ENCODE data around the gene ABCA4.

Gene ABCA4

DNA sequence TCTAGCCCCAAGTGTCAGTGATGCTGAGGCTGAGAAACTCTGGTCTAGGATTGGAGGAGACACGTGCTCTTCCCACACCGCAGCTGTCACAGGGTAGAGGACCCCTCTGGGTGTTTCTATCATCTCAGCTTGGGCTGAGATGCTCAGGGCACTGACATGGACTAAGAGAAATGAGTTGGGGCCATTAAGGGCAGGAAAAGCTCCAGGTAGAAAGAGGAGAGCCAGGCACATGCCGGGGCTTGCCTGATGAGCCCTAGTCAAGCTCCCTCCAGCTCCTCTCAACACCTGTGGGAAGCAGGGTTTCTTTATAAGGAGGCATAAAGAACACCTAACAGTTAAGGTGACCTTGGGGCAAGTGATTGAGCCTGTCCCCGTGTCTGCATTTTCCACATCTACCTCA is 17.3 kb downstream of the ABCA4 start:
- DNase-seq = no peak

DNA sequence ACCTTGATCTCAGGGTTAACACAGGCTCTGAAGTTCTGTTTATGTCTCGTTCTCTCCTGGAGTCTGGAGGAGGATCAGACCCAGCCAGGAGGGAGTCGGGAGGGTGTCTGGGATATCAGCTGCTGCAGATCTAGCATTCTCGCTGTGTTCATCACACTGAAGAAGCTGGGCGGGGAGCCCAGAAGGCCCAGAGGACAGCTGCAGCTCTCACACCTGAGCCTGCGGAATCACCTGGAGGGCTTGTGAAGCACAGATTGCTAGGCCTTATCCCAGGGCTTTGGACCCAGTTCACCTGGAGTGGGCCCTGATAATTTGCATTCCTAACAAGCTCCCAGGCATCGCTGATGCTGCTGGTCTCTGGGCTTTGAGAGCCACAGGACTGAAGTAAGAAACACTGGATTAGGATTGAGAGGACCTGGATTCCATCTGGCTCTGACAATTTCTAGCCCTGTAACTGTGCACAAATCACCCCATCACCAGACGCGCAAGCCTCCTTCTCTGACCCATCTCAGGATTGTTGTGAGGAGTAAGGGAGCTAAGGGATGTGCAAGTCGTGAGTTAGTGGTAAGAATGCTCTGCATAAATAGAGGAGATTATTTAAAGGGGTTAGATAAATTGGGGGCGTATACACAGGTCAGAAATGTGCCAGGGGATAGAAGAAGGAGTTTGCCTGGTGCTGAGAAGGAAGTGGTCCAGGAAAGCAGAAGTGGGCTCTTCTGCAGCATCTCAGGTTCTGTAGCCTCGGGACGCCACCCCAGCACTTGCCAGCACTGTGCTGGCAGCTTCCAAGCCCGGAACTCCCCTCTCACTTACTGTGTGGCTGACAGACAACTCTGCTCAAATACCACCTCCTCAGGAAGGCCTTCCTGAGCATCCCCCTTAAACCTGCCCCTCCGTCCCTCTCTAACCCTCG is 19.1 kb downstream of the ABCA4 start:
- DNase-seq = no peak

DNA sequence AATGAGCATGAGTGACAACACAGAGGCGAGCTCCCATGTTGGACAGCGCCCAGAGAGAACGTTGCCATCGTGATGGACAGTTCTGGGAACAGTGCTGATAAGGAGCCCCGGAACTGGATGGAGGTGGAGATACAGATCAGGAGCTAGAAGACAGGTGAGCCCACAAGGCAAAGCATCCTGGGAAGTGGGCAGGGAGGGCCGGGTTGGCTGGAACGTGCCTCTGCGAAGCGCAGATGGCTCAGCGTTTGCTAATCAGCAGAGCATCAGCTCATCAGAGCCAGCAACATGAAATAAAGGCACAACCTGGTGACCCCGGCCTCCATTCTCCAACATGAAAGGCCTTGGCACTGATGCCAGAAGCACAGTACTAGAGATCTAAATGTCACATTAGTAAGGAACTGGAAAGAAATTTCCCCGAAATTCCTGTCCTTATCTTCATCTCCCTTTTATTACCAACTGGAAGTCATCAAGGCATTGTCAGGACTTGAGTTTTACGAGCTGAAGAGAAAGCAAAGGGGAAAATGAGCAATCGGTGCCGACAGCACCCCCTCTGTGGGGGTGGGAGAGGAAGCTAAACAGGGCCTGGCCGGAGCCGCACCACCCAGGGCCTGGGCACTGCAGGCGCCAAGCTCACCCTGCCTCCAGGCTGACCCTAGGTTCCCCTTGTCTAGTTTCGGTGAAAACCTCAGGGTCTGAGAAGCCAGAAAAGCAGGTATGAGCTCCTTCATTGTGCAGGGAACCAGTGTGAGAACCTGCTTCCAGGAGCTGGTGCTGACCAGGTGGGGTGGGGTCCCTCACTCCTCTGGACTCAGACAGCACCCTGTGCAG is 19.9 kb downstream of the ABCA4 start:
- DNase-seq = no peak

DNA sequence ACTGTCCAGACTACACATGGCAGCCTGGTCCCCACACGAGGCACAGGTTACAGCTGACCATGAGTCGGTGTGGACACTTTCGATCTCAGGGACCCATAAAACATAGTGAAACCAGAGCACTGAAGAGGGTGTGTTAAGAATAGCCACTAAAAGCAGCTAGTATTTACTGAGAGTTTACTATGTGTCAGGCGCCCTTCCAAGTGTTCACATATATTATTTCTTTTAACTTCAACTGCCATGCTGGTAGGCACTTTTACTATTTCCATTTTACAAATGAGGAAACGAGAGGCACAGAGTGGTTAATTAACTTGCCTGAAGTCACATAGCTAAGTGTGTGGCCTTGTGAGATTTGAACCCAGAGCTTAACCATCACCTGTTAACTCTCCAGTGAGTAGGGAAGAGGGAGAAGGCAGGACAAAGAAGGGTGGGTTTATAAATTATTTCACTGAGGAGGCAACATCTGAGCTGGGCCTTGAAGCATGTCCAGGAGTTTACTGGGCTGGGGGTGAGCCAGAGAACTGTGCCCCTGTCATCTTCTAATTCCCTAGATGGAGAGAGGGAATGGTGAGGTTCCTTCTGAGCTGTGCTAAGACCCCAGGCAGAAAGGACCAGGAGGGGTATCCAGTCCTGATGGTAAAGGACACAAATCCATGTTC is 20.7 kb downstream of the ABCA4 start:
- DNase-seq = no peak

- DNase-seq = no peak
Observed at GRCh38 chr1:94099303-94099702, 21.6 kb downstream of the ABCA4 start.

DNA sequence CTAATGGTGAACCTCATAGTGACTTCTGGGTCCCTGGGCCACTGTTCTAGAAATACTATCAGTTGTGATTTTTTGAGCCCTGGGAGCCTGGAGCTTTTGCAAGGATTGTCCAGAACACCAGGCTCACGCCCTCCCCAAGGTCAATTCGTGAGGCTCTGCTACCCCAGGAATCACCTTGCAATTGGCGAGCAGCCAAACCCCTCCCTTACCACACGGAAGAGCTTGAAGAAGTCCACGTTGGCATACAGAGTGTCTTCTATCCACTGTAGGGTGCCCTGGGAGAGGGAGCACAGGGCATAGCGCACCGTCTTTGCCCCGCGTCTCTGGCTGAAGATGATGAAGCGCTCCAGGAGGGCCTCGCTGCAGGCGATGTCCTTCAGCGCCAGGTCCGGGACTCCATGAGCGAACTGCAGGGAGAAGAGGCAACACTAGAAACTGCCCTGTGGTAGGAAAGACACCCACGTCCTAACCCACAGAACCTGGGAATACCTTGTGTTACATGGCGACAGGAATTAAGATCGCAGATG is 22.3 kb downstream of the ABCA4 start:
- DNase-seq = no peak

GRCh38 chr1:94096797-94097549 is 24.0 kb downstream of the ABCA4 start:
- DNase-seq = no peak

DNA sequence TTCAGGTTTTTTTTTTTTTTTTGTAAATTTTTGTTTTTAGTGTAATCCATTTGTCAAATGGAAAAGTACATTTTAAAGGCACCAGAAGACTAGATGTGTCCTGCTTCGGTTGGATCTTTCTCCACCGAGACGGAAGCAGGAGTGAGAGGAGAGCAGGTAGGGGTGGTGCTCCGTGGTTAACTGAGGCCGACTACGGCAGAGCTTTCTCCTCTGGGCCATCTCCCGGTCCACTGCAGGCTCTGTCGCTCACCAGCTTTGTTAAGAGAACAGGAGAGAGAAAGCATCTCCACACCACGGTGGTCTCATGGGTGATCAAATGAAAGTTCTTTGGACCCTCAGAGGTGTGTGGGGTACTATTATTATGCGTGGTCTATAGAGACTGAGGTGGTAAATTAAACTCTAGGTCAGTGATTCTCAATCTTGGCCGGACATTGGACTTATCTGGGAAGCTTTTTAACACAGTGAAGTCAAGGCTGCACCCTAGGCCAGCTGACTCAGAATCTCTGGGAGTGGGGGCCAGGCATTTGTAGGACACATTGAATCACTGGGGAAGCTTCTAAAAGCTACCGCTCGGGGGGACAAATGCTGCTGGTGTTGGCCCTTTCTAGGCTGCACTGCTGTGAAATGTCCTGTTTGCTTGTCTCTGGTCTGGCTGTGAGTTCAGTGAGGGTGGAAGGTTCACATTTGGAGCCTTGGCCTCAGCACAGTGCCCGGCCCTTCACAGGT is 25.0 kb downstream of the ABCA4 start:
- DNase-seq = no peak

DNA sequence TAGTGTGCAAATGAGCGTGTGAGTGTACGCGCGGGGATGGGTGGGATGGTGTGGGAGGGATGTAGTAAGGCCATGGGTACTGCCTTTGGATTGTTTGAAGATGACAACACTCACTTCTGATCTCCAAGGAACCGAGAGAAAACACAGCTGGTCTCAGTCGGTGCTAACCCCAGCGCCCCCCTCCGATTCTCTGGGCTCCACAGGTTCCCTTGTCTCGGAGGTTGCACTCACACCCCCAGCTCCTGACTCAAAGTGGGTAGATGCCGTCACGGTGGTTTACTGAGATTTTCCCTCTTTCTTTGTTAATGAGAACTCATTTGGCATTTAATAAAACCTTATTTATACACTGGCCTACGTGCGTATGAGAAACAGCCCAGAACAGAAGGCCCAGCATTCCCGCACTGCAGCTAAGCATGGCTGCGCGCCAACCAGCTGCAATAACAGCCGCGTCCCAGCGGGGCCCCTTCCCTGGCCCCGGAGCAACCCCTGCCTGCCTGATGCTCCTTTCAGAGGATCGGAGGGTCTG is 25.8 kb downstream of the ABCA4 start:
- DNase-seq = no peak

GRCh38 chr1:94094469-94095111 is 26.4 kb downstream of the ABCA4 start:
- no peak for DNase-seq

DNA sequence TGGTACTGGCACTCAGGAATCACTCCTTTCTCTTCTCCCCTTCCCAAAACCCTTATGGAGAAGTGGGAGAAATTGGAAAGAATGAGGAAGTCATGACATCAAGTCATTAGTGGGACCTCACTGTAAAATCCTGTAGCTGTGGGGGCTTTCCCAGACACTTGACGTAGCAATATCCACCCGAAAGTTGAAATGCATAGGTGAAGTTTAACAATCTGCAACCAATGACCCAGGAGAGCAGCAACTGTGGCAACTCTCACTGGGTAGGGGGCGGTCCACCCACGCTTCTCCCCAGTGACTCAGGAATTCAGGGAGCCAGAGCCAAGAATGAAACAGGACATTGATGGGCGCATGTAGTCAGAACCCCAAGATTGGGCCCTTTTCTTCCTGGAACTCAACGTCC is 27.0 kb downstream of the ABCA4 start:
- no peak for DNase-seq

DNA sequence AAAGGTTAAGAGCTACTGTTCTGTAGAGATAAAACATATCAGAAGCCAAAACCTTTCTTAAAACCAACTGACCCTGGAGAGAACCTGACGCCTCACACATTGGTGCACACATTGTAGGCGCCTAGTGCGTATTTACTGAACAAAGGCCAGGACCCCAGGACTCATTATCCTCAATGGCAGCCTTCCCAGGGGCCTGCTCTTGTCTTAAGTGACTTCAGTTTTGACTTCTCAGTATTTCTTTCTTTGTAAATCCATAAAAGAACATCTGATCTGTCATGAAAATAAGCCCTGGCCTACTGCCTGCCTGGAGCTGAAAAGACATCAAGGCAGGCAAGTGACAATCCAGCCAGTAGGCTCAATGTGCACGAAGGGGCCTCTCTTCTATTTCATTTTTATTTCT is 27.6 kb downstream of the ABCA4 start:
- DNase-seq = no peak

GRCh38 chr1:94092210-94092613 is 28.7 kb downstream of the ABCA4 start:
- no peak for DNase-seq

DNA sequence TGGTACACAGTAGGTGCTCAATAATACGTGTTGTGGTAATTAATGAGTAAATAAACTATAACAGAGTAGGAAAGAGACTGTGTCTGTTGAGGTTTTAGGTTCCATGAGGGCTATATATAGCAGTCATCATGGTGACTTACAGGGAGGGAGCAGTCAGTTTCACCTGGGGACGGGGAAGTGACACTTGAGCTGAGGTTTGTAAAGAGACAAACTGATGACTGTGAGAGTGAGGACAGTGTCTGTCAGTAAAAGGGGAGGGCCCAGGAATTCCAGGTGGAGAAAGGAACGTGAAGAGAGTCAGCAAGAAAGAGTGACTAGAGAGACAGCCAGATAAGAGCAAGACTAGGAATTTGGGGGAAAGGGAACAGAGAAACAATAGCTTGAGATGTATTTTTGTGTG is 30.2 kb downstream of the ABCA4 start:
- no peak for DNase-seq

- DNase-seq = no peak
Observed at GRCh38 chr1:94087193-94087592, 33.8 kb downstream of the ABCA4 start.

DNA sequence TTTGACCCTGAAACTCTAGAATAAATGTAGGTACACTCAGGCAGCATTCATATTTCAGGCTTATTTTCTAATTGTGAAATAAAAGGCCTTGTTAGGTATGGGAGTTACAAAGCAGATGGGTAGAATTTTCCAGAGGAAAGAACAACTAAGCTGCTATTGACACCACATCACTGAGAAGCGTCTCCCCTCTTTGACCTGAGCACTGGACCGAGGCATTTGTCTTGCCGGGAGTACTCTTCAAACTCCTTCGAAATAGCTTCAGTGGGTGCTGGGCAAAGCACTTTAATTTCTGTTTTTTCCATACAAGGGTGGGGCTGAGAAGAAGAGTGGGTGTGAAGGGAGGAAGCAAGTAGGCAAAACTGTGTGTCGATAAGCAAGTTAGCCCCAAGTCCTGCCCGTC is 36.4 kb downstream of the ABCA4 start:
- no peak for DNase-seq

GRCh38 chr1:94084085-94084484 is 36.9 kb downstream of the ABCA4 start:
- DNase-seq = no peak

- no peak for DNase-seq
Observed at GRCh38 chr1:94083681-94084080, 37.3 kb downstream of the ABCA4 start.

DNA sequence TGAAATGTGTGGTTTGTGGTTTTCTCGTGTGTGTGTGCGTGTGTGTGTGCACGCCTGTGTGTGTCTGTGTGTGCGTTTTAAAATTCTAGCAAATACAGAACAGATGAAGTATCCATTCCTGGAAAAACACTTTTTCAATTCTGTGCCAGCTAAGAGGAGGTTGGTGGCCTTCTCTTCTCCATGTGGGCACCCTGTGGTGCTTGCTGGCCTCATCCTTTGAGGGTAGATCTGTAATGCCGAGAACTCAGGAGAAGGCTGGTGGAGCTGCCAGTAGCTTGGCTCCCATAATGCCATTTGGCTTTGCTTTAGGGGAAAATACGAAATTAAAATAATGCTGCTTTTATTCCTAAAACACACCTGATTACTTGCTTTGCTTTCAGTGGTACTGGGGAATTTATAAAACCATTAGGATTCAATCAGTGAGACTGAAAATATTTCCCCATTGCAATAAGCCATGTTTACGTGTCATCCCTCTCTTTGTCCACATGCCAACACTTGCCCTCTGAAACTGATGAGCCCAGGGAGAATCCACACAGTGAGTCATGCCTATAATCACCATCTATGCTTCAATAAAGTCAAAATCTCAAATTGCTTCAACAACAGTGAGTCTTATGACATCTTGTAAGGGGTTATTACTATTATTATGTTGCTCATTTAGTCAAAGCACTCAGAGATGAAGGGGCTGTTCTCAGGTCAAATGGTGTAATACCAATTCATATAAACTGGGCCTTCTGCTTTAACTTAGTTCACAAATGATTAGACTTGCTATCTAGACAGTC is 39.2 kb downstream of the ABCA4 start:
- no peak for DNase-seq

DNA sequence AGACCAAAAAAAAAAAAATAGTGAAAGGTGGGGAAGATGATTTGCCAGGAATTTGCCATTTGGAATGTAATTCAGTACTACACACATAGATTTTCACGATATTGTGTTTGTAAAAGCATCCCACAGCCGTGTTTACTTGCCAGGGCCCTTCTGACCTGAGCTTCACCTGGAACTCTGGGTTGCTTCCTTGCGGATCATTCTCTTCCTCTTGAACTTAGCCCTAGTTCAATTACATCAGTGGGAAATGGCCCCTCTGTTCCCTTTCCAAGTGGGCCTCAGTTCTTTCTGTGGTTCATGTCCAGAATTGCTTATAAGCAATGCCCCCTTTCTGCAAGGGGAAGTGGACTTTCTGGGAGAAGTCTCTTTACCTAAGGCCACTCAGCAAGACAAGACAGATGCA is 41.0 kb downstream of the ABCA4 start:
- no peak for DNase-seq

Measured in stimulated activated CD4-positive, alpha-beta T cell treated with anti-CD3 and anti-CD28 coated beads, Interleukin-15, amount 100 ng/mL, for 24 hours (primary cell).